ENCODE results near the gene CRYGC. TPM values are rescaled to one million over a fixed set of nuclear protein-coding genes. Genes with fewer than 3 reads are reported as not detected.

The CRYGC gene
- polyA plus RNA-seq, result not detected

- Mint-ChIP-seq H3K27ac (no peak within 1 kb of the TSS), H3K4me3 (no peak within 1 kb of the TSS), H3K36me3 (no peaks in the 10 kb centered on the region), H3K27me3 (ENCODE audit: low read depth in 3 of 3) (peaks cover 1 to 11% (median 6%) of the 10 kb centered on the region in 3 donors), H3K4me1 (peaks cover 7 to 9% of the 10 kb centered on the region in 2 donors), H3K9me3 (no peaks in the 10 kb centered on the region)
- no peak for DNase-seq
These were observed at the start of gene CRYGC for GRCh38 chr2:208129744-208130711. CRYGC (minus strand) TSS chr2:208129828; CDS start chr2:208129792, 36 bp downstream.

- no peaks in the 10 kb centered on the region for H3K36me3 Mint-ChIP-seq
- no peak overlapping the region for H3K27ac Mint-ChIP-seq
- no peak overlapping the region for H3K4me3 Mint-ChIP-seq
- peaks cover 0 to 10% (median 8%) of the 10 kb centered on the region in 3 donors for H3K27me3 Mint-ChIP-seq (ENCODE audit: low read depth in 3 of 3)
- H3K9me3 Mint-ChIP-seq, result peaks cover 0 to under 1% (median 0%) of the 10 kb centered on the region in 6 donors
- H3K4me1 Mint-ChIP-seq, result peaks cover 1 to 7% of the 10 kb centered on the region in 2 donors
- DNase-seq, result no peak
These were observed 49.5 kb upstream of the CRYGC start for GRCh38 chr2:208179028-208179609.

GRCh38 chr2:208175840-208176153 lies 46.2 kb upstream of the CRYGC start:
- H3K9me3 Mint-ChIP-seq, result no peaks in the 10 kb centered on the region
- no peak overlapping the region for H3K4me3 Mint-ChIP-seq
- peaks cover 0 to 12% (median 10%) of the 10 kb centered on the region in 3 donors for H3K27me3 Mint-ChIP-seq (ENCODE audit: low read depth in 3 of 3)
- no peak for DNase-seq
- H3K36me3 Mint-ChIP-seq, result no peaks in the 10 kb centered on the region
- H3K27ac Mint-ChIP-seq, result no peak overlapping the region
- H3K4me1 Mint-ChIP-seq, result peaks cover 1 to 7% of the 10 kb centered on the region in 2 donors

GRCh38 chr2:208175069-208175839 lies 45.6 kb upstream of the CRYGC start:
- Mint-ChIP-seq H3K36me3 (no peaks in the 10 kb centered on the region), H3K27me3 (ENCODE audit: low read depth in 3 of 3) (peaks cover 0 to 12% (median 10%) of the 10 kb centered on the region in 3 donors), H3K9me3 (no peaks in the 10 kb centered on the region), H3K4me1 (peaks cover 1 to 7% of the 10 kb centered on the region in 2 donors), H3K27ac (no peak overlapping the region), H3K4me3 (no peak overlapping the region)
- DNase-seq, result peak; percentile 36 to 44 (median 37)

GRCh38 chr2:208174144-208174543 lies 44.5 kb upstream of the CRYGC start:
- no peak for DNase-seq
- Mint-ChIP-seq H3K4me1 (peaks cover 1 to 7% of the 10 kb centered on the region in 2 donors), H3K27ac (no peak overlapping the region), H3K36me3 (no peaks in the 10 kb centered on the region), H3K4me3 (no peak overlapping the region), H3K9me3 (no peaks in the 10 kb centered on the region), H3K27me3 (ENCODE audit: low read depth in 3 of 3) (peaks cover 0 to 12% (median 11%) of the 10 kb centered on the region in 3 donors)

GRCh38 chr2:208172125-208172524 lies 42.5 kb upstream of the CRYGC start:
- Mint-ChIP-seq H3K27ac (no peak overlapping the region), H3K4me1 (peaks cover 1 to 7% of the 10 kb centered on the region in 2 donors), H3K4me3 (no peak overlapping the region), H3K36me3 (no peaks in the 10 kb centered on the region), H3K9me3 (no peaks in the 10 kb centered on the region), H3K27me3 (ENCODE audit: low read depth in 3 of 3) (peaks cover 0 to 18% (median 10%) of the 10 kb centered on the region in 3 donors)
- DNase-seq, result no peak

- H3K9me3 Mint-ChIP-seq, result no peaks in the 10 kb centered on the region
- no peaks in the 10 kb centered on the region for H3K36me3 Mint-ChIP-seq
- no peak overlapping the region for H3K4me3 Mint-ChIP-seq
- no peak overlapping the region for H3K27ac Mint-ChIP-seq
- H3K27me3 Mint-ChIP-seq (ENCODE audit: low read depth in 3 of 3), result peaks cover 0 to 10% (median 3%) of the 10 kb centered on the region in 3 donors
- no peak for DNase-seq
- H3K4me1 Mint-ChIP-seq, result no peaks in the 10 kb centered on the region
These were observed 35.5 kb upstream of the CRYGC start for GRCh38 chr2:208164951-208165755.

- H3K4me3 Mint-ChIP-seq, result no peak within 1 kb of the TSS
These were observed 33.9 kb upstream of the CRYGC start, which contains the start of gene CRYGA for GRCh38 chr2:208163489-208163888. CRYGA (minus strand) TSS chr2:208163589; CDS start chr2:208163556, 33 bp downstream.

GRCh38 chr2:208156439-208156838 lies 26.8 kb upstream of the CRYGC start:
- Mint-ChIP-seq H3K9me3 (no peaks in the 10 kb centered on the region), H3K27ac (no peak overlapping the region), H3K4me1 (no peaks in the 10 kb centered on the region), H3K36me3 (no peaks in the 10 kb centered on the region), H3K27me3 (ENCODE audit: low read depth in 3 of 3) (peaks cover 0 to 1% (median 0%) of the 10 kb centered on the region in 3 donors), H3K4me3 (no peak overlapping the region)
- DNase-seq, result no peak

More at GRCh38 chr2:208163489-208163888, 33.9 kb upstream of the CRYGC start, which contains the start of gene CRYGA:
- no peak for DNase-seq
- no peaks in the 10 kb centered on the region for H3K36me3 Mint-ChIP-seq
- no peak within 1 kb of the TSS for H3K27ac Mint-ChIP-seq
- no peaks in the 10 kb centered on the region for H3K4me1 Mint-ChIP-seq
- peaks cover 0 to 5% (median 0%) of the 10 kb centered on the region in 3 donors for H3K27me3 Mint-ChIP-seq (ENCODE audit: low read depth in 3 of 3)
- no peaks in the 10 kb centered on the region for H3K9me3 Mint-ChIP-seq

- no peaks in the 10 kb centered on the region for H3K4me1 Mint-ChIP-seq
- peaks cover 0 to 6% (median 1%) of the 10 kb centered on the region in 6 donors for H3K9me3 Mint-ChIP-seq
- H3K27me3 Mint-ChIP-seq (ENCODE audit: low read depth in 3 of 3), result peaks cover 0 to 9% (median 1%) of the 10 kb centered on the region in 3 donors
- H3K36me3 Mint-ChIP-seq, result peaks cover 0 to 5% (median 4%) of the 10 kb centered on the region in 3 donors
- no peak overlapping the region for H3K27ac Mint-ChIP-seq
- DNase-seq, result no peak
- H3K4me3 Mint-ChIP-seq, result no peak overlapping the region
These were observed 23.5 kb upstream of the CRYGC start for GRCh38 chr2:208153156-208153555.

- Mint-ChIP-seq H3K4me1 (no peaks in the 10 kb centered on the region), H3K9me3 (peaks cover 0 to 6% (median 1%) of the 10 kb centered on the region in 6 donors), H3K27ac (no peak overlapping the region)
These were observed 21.3 kb upstream of the CRYGC start for GRCh38 chr2:208150956-208151355.

GRCh38 chr2:208150094-208150493 lies 20.5 kb upstream of the CRYGC start:
- H3K27ac Mint-ChIP-seq, result no peak overlapping the region
- no peaks in the 10 kb centered on the region for H3K4me1 Mint-ChIP-seq
- no peak overlapping the region for H3K4me3 Mint-ChIP-seq
- H3K36me3 Mint-ChIP-seq, result peaks cover 0 to 5% (median 4%) of the 10 kb centered on the region in 3 donors
- H3K9me3 Mint-ChIP-seq, result peaks cover 0 to 6% (median 1%) of the 10 kb centered on the region in 6 donors
- DNase-seq, result no peak
- H3K27me3 Mint-ChIP-seq (ENCODE audit: low read depth in 3 of 3), result peaks cover 0 to 9% (median 3%) of the 10 kb centered on the region in 3 donors

More at GRCh38 chr2:208150956-208151355, 21.3 kb upstream of the CRYGC start:
- Mint-ChIP-seq H3K4me3 (no peak overlapping the region), H3K27me3 (ENCODE audit: low read depth in 3 of 3) (peaks cover 0 to 9% (median 3%) of the 10 kb centered on the region in 3 donors), H3K36me3 (peaks cover 0 to 5% (median 4%) of the 10 kb centered on the region in 3 donors)
- DNase-seq, result no peak

GRCh38 chr2:208148803-208149202 lies 19.2 kb upstream of the CRYGC start:
- H3K4me1 Mint-ChIP-seq, result no peaks in the 10 kb centered on the region

More at GRCh38 chr2:208148803-208149202, 19.2 kb upstream of the CRYGC start:
- no peak overlapping the region for H3K27ac Mint-ChIP-seq
- peaks cover 0 to 9% (median 3%) of the 10 kb centered on the region in 3 donors for H3K27me3 Mint-ChIP-seq (ENCODE audit: low read depth in 3 of 3)
- peaks cover 0 to 5% (median 4%) of the 10 kb centered on the region in 3 donors for H3K36me3 Mint-ChIP-seq
- no peak overlapping the region for H3K4me3 Mint-ChIP-seq
- H3K9me3 Mint-ChIP-seq, result peaks cover 0 to 6% (median 1%) of the 10 kb centered on the region in 6 donors
- no peak for DNase-seq
